B cell (primary cell): ENCODE data around the gene SLFN11. TPM values are rescaled to one million over a fixed set of nuclear protein-coding genes. Genes with fewer than 3 reads are reported as not detected.
"Not testable (repeated sequence)": the region's sequence is repeated elsewhere in the genome, so short reads cannot be mapped to it uniquely, and the experiment has no call there.

Experiments used
- ATAC-seq: fragments of 200-7000 bp; cut with Tn5 transposase; one replicate; pipeline ENCODE4 v1.10.0; 2021; ENCODE audit warnings: low read depth, mild to moderate bottlenecking, moderate number of reproducible peaks, moderate library complexity
- CTCF ChIA-PET: fragments of 350-600 bp; sonication (Branson Sonifier 250); formaldehyde crosslinking; loops from one replicate; lab custom pipeline; 2021; ENCODE audit warnings: antibody characterized with exemption, inconsistent platforms; lab: Charles Lee
- POLR2A ChIA-PET: fragments of 350-600 bp; sonication (Branson Sonifier 250); formaldehyde crosslinking; loops from one replicate; lab custom pipeline; 2021; ENCODE audit warnings: antibody characterized with exemption; lab: Charles Lee
- DNase-seq: peaks from one replicate; pipeline ENCODE4 v3.0.0; 2013
- H2AFZ ChIP-seq: 2 replicates; pipeline ENCODE4 v1.6.1; 2012; ENCODE audit warnings: mild to moderate bottlenecking, low read depth, low read length; ENCODE audit not compliant: insufficient read depth, poor library complexity, severe bottlenecking
- H3K27ac ChIP-seq, 2 donors: 1 replicate in 1 of 2; 2 replicates in 1 of 2; pipeline ENCODE4 v1.5.1; 2012 to 2013; ENCODE audit warnings: low read length in 2 of 2, mild to moderate bottlenecking in 2 of 2, moderate library complexity in 1 of 2
- H3K27me3 ChIP-seq, 4 experiments: fragments of 200-600 bp in 1 of 4; sonication (generic) in 1 of 4; replicated peaks in 1 of 4; 1 replicate in 2 of 4; 2 replicates in 2 of 4; pipeline versions ENCODE4 v1.6.1 to v1.7.0; 2013 to 2016; ENCODE audit warnings: low read length in 3 of 4, mild to moderate bottlenecking in 2 of 4, mixed read lengths in 1 of 4, moderate library complexity in 1 of 4; ENCODE audit not compliant: insufficient read depth in 4 of 4, control insufficient read depth in 3 of 4; ENCODE audit errors: control extremely low read depth in 1 of 4
- H3K36me3 ChIP-seq, 2 experiments: replicated peaks in 1 of 2; 1 replicate in 1 of 2; 2 replicates in 1 of 2; pipeline versions ENCODE4 v1.6.1 to v1.7.1; 2013; ENCODE audit warnings: low read length in 1 of 2; ENCODE audit not compliant: insufficient read depth in 2 of 2, control insufficient read depth in 1 of 2; ENCODE audit errors: control extremely low read depth in 1 of 2, extremely low read depth in 1 of 2
- H3K4me1 ChIP-seq, 2 donors: fragments of 200-600 bp in 1 of 2; sonication (generic) in 1 of 2; 1 replicate in 1 of 2; 2 replicates in 1 of 2; pipeline versions ENCODE4 v1.5.1 to v1.6.1; 2013 to 2017; ENCODE audit warnings: low read length in 2 of 2; ENCODE audit not compliant: control insufficient read depth in 2 of 2, insufficient read depth in 2 of 2
- H3K4me2 ChIP-seq: replicated peaks from 2 replicates; pipeline ENCODE3; 2012; ENCODE audit warnings: mild to moderate bottlenecking, low read depth, low read length; ENCODE audit not compliant: poor library complexity, severe bottlenecking
- H3K4me3 ChIP-seq, 5 experiments: fragments of 200-600 bp in 1 of 5; sonication (generic) in 1 of 5; 1 replicate in 3 of 5; 2 replicates in 2 of 5; pipeline versions ENCODE4 v1.5.1 to v1.7.0; 2011 to 2016; ENCODE audit warnings: low read length in 4 of 5, mild to moderate bottlenecking in 4 of 5, low read depth in 2 of 5, control low read depth in 1 of 5, moderate library complexity in 1 of 5; ENCODE audit not compliant: insufficient read depth in 1 of 5; ENCODE audit errors: control extremely low read depth in 1 of 5, extremely low read depth in 1 of 5
- H3K79me2 ChIP-seq: fragments of 200-600 bp; sonication (generic); one replicate; pipeline ENCODE4 v1.6.0; 2016; ENCODE audit warnings: low read length; ENCODE audit not compliant: control insufficient read depth, insufficient read depth
- H3K9ac ChIP-seq: fragments of 200-600 bp; sonication (generic); 2 replicates; pipeline ENCODE4 v1.6.1; 2017; ENCODE audit warnings: mild to moderate bottlenecking, low read length, moderate library complexity
- H3K9me3 ChIP-seq, 3 donors: one replicate each; pipeline versions ENCODE4 v1.6.1 to v1.7.1; 2013; ENCODE audit warnings: low read length in 2 of 3; ENCODE audit not compliant: control insufficient read depth in 2 of 3, insufficient read depth in 1 of 3; ENCODE audit errors: control extremely low read depth in 1 of 3
- H4K20me1 ChIP-seq: 2 replicates; pipeline ENCODE4 v1.6.0; 2012; ENCODE audit warnings: mild to moderate bottlenecking, low read length; ENCODE audit not compliant: insufficient read depth, control insufficient read depth, poor library complexity, severe bottlenecking
- H3K27ac Mint-ChIP-seq: one replicate; pipeline ENCODE4 v1.8.0; 2021; ENCODE audit warnings: mixed read lengths
- H3K27me3 Mint-ChIP-seq: one replicate; pipeline ENCODE4 v1.8.0; 2021; ENCODE audit warnings: mixed read lengths
- H3K4me1 Mint-ChIP-seq: one replicate; pipeline ENCODE4 v1.8.0; 2021; ENCODE audit warnings: mixed read lengths
- H3K4me3 Mint-ChIP-seq: one replicate; pipeline ENCODE4 v1.8.0; 2021; ENCODE audit warnings: mixed read lengths
- H3K9me3 Mint-ChIP-seq: one replicate; pipeline ENCODE4 v1.8.0; 2022; ENCODE audit warnings: mixed read lengths; ENCODE audit not compliant: insufficient read depth
- EZH2 ChIP-seq: IDR thresholded peaks from 2 replicates; pipeline ENCODE4 v1.6.1; 2012; ENCODE audit warnings: borderline replicate concordance, low read depth, mild to moderate bottlenecking, moderate library complexity, low read length; ENCODE audit not compliant: insufficient read depth, poor library complexity, severe bottlenecking
- WGBS: methylation state at CpG from one replicate; pipeline ENCODE4 v1.1.5; 2013; ENCODE audit warnings: missing lambda C conversion rate; ENCODE audit not compliant: insufficient coverage; 5-methylcytosine and 5-hydroxymethylcytosine counted together
- intact Hi-C: fragments of 100-400 bp; cut with micrococcal nuclease; formaldehyde crosslinking; loops from one replicate; pipeline ENCODE4 v1.10.0; 2022
- polyA plus RNA-seq: library from polyadenylated mRNA; depleted of rRNA; stranded (reverse); fragments of >200 nt; gene quantifications from 2 replicates; pipeline ENCODE4 v1.2.3, GENCODE V29; 2012
- total RNA-seq, 2 donors: library from RNA; stranded (reverse); fragments of 120-200 nt in 1 of 2; gene quantifications; 1 replicate in 1 of 2; 2 replicates in 1 of 2; pipeline versions ENCODE4 v1.2.3 to v1.2.4, GENCODE V29; 2013 to 2022
- TF ChIP-seq, protein P1 (sequence below): fragments of 200-600 bp; IDR thresholded peaks from one replicate; pipeline ENCODE4 v1.8.0; 2022; ENCODE audit warnings: antibody characterized with exemption, mild to moderate bottlenecking

The SLFN11 gene
- total and polyA plus RNA-seq, 2 donors (not counting 1 experiment from before 2014, with no cell fraction given): 11.3 to 48.1 TPM

DNA sequence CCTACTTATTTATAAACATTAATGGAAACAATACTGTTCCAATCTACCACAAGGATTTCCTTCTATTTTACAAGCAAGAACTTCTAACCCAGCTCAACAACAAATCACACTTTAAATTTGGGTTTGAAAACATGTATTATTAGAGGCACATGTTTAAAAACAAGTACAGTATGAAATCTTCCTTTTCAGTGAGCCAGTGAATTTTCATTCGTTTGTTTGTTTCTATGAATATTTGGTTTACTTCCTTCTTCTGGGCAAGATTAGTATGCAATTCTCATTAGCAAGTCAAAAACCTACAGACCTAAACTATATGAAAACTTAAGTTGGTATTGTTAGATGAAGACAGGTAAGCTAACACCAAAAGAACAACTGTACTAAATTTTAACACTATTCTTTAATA, 33.1 kb upstream of the SLFN11 start:
- Mint-ChIP-seq H3K4me3 (no peak overlapping the region), H3K9me3 (no peaks in the 10 kb centered on the region), H3K4me1 (no peaks in the 10 kb centered on the region), H3K27me3 (no peaks in the 10 kb centered on the region), H3K27ac (no peak overlapping the region)
- H3K27me3 ChIP-seq: no peaks in the 10 kb centered on the region
- no peak overlapping the region for H3K27ac ChIP-seq
- CTCF ChIA-PET: no interaction called here
- intact Hi-C loops: no loop called here
- no peak overlapping the region for H2AFZ ChIP-seq
- no peaks in the 10 kb centered on the region for H3K79me2 ChIP-seq
- no CpG with 5 or more reads among the region's 1 CpG for WGBS
- H3K4me2 ChIP-seq: no peak overlapping the region
- ATAC-seq (no peak), DNase-seq (no peak)
- no peak for TF ChIP-seq EZH2
- TF ChIP-seq, protein P1, sequence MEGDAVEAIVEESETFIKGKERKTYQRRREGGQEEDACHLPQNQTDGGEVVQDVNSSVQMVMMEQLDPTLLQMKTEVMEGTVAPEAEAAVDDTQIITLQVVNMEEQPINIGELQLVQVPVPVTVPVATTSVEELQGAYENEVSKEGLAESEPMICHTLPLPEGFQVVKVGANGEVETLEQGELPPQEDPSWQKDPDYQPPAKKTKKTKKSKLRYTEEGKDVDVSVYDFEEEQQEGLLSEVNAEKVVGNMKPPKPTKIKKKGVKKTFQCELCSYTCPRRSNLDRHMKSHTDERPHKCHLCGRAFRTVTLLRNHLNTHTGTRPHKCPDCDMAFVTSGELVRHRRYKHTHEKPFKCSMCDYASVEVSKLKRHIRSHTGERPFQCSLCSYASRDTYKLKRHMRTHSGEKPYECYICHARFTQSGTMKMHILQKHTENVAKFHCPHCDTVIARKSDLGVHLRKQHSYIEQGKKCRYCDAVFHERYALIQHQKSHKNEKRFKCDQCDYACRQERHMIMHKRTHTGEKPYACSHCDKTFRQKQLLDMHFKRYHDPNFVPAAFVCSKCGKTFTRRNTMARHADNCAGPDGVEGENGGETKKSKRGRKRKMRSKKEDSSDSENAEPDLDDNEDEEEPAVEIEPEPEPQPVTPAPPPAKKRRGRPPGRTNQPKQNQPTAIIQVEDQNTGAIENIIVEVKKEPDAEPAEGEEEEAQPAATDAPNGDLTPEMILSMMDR: no peak
- POLR2A ChIA-PET: no interaction called here
- no peak overlapping the region for H3K4me3 ChIP-seq
- no peaks in the 10 kb centered on the region for H3K4me1 ChIP-seq
- H4K20me1 ChIP-seq: no peaks in the 10 kb centered on the region
- H3K9ac ChIP-seq: no peak overlapping the region
- peaks cover 0 to 3% (median 0%) of the 10 kb centered on the region in 3 donors for H3K9me3 ChIP-seq
- H3K36me3 ChIP-seq: peaks cover 0 to 2% of the 10 kb centered on the region in 2 experiments

- ATAC-seq (no peak), DNase-seq (no peak)
- Histone ChIP-seq H3K27me3 (no peaks in the 10 kb centered on the region), H3K4me3 (no peak overlapping the region), H4K20me1 (no peaks in the 10 kb centered on the region), H3K4me1 (no peaks in the 10 kb centered on the region), H3K9me3 (peaks cover 0 to 3% (median 0%) of the 10 kb centered on the region in 3 donors), H3K4me2 (no peak overlapping the region), H3K27ac (no peak overlapping the region), H3K9ac (no peak overlapping the region), H2AFZ (no peak overlapping the region), H3K79me2 (no peaks in the 10 kb centered on the region), H3K36me3 (no peaks in the 10 kb centered on the region)
- ChIA-PET CTCF (no interaction called here), POLR2A (interaction anchor here (0.7 kb wide), 1 partner anchor 400 kb away, joined by 3 read pairs; no protein-coding TSS in a partner anchor)
- Mint-ChIP-seq H3K9me3 (no peaks in the 10 kb centered on the region), H3K27me3 (no peaks in the 10 kb centered on the region), H3K4me1 (no peaks in the 10 kb centered on the region), H3K4me3 (no peak overlapping the region), H3K27ac (no peak overlapping the region)
- no CpG with 5 or more reads among the region's 1 CpG for WGBS
- TF ChIP-seq EZH2: no peak
- TF ChIP-seq, protein P1: no peak
- intact Hi-C loops: no loop called here
Measured at GRCh38 chr17:35404360-35404759, 30.9 kb upstream of the SLFN11 start.

DNA sequence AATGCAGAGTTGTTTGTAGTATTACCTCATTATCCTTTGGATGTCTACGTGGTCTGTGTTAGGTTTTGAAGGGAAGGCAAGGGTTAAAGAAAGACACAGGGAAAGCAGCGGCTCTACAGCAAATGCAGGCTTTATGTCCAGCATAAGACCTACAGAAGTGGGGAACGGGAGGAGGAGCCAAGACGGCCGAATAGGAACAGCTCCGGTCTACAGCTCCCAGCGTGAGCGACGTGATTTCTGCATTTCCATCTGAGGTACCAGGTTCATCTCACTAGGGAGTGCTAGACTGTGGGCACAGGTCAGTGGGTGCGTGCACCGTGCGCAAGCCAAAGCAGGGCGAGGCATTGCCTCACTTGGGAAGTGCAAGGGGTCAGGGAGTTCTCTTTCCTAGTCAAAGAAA, 20.4 kb upstream of the SLFN11 start:
- H3K79me2 ChIP-seq, H3K9me3 ChIP-seq, H4K20me1 ChIP-seq, H3K9me3 Mint-ChIP-seq, DNase-seq, H3K9ac ChIP-seq, H3K27ac ChIP-seq, H2AFZ ChIP-seq, H3K4me1 Mint-ChIP-seq, ATAC-seq, H3K4me2 ChIP-seq, H3K36me3 ChIP-seq, CTCF ChIA-PET, H3K4me1 ChIP-seq, H3K27me3 ChIP-seq, POLR2A ChIA-PET, H3K4me3 Mint-ChIP-seq, H3K27ac Mint-ChIP-seq, H3K4me3 ChIP-seq, intact Hi-C loops: not testable (repeated sequence)
- peaks cover 12% of the 10 kb centered on the region for H3K27me3 Mint-ChIP-seq
- 93% methylated on average over 13 of the region's 13 CpGs for WGBS
